Fibroblast of the conjunctiva (primary cell): Measurements from ENCODE around the gene ZNF266.
A peak's percentile ranks its signal among the peaks of the same experiment; 100 is the strongest.

Experiments
- DNase-seq: peaks from one replicate; pipeline ENCODE4 v3.0.0-alpha.2; 2010; ENCODE audit warnings: low read depth

Gene ZNF266

GRCh38 chr19:9435279-9436268, at the start of gene ZNF266:
Gene ZNF266, minus strand, starts transcription at chr19:9435573. Its CDS starts 15,484 bp downstream, at chr19:9420089.
- DNase-seq, result peak; percentile 76

- DNase-seq, result no peak
Measured at GRCh38 chr19:9485140-9485539, 49.8 kb upstream of the ZNF266 start.

GRCh38 chr19:9474975-9475374, 39.6 kb upstream of the ZNF266 start:
- DNase-seq, result no peak

- DNase-seq, result no peak
Measured at GRCh38 chr19:9467161-9467560, 31.8 kb upstream of the ZNF266 start.

GRCh38 chr19:9461938-9462337, 26.6 kb upstream of the ZNF266 start:
- no peak for DNase-seq

GRCh38 chr19:9456018-9456689, 20.8 kb upstream of the ZNF266 start:
- no peak for DNase-seq

GRCh38 chr19:9453953-9454352, 18.6 kb upstream of the ZNF266 start:
- DNase-seq, result no peak

- no peak for DNase-seq
Measured at GRCh38 chr19:9445037-9445436, 9.7 kb upstream of the ZNF266 start.

- no peak for DNase-seq
Measured at GRCh38 chr19:9436358-9436757, 985 bp upstream of the ZNF266 start.

GRCh38 chr19:9431475-9431874, 3.9 kb downstream of the ZNF266 start:
- DNase-seq, result no peak

GRCh38 chr19:9430444-9430843, 4.9 kb downstream of the ZNF266 start:
- no peak for DNase-seq

- DNase-seq, result no peak
Measured at GRCh38 chr19:9427941-9428340, 7.4 kb downstream of the ZNF266 start.

- DNase-seq, result no peak
Measured at GRCh38 chr19:9413240-9413954, 22.0 kb downstream of the ZNF266 start.

- DNase-seq, result no peak
Measured at GRCh38 chr19:9407827-9408226, 27.5 kb downstream of the ZNF266 start.

- DNase-seq, result peak; percentile 72
Measured at GRCh38 chr19:9406798-9407352, 28.5 kb downstream of the ZNF266 start.

GRCh38 chr19:9381361-9381785, 54.0 kb downstream of the ZNF266 start:
- no peak for DNase-seq

- DNase-seq, result no peak
Measured at GRCh38 chr19:9370738-9371619, 64.4 kb downstream of the ZNF266 start.

GRCh38 chr19:9362905-9363304, 72.5 kb downstream of the ZNF266 start, which contains the start of gene ZNF177:
Gene ZNF177, plus strand, starts transcription at chr19:9363013. Its CDS starts 15,299 bp downstream, at chr19:9378312.
- no peak for DNase-seq
